Stomach (tissue), 4 donors: ENCODE measurements around the gene B3GNT3.

Source experiments
- EP300 ChIP-seq: sonication (generic); formaldehyde crosslinking; IDR thresholded peaks from one replicate; pipeline ENCODE4 v1.6.1; 2017; ENCODE audit warnings: antibody characterized with exemption
- POLR2A ChIP-seq, 4 donors: fragments of 450-650 bp; IDR thresholded peaks; one replicate each; pipeline ENCODE4 v1.6.1; 2016; ENCODE audit warnings: antibody characterized with exemption in 4 of 4, control low read depth in 2 of 4, mild to moderate bottlenecking in 1 of 4, moderate library complexity in 1 of 4
- POLR2AphosphoS5 ChIP-seq, 3 donors: sonication (generic); formaldehyde crosslinking; IDR thresholded peaks; one replicate each; pipeline ENCODE4 v1.6.1; 2016; ENCODE audit warnings: antibody characterized with exemption in 3 of 3
- TF ChIP-seq, protein P1 (sequence below), 7 experiments: fragments of 450-650 bp in 4 of 7; fragments of 200-600 bp in 3 of 7; sonication (generic) in 3 of 7; IDR thresholded peaks; one replicate each; pipeline ENCODE4 v1.5.1; 2016 to 2019; ENCODE audit warnings: antibody characterized with exemption in 7 of 7, control low read depth in 2 of 7, mild to moderate bottlenecking in 1 of 7

DNA sequence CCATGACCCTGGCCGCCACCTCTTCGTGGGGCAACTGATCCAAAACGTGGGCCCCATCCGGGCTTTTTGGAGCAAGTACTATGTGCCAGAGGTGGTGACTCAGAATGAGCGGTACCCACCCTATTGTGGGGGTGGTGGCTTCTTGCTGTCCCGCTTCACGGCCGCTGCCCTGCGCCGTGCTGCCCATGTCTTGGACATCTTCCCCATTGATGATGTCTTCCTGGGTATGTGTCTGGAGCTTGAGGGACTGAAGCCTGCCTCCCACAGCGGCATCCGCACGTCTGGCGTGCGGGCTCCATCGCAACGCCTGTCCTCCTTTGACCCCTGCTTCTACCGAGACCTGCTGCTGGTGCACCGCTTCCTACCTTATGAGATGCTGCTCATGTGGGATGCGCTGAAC, 16.7 kb downstream of the B3GNT3 start:
- TF ChIP-seq, protein P1, sequence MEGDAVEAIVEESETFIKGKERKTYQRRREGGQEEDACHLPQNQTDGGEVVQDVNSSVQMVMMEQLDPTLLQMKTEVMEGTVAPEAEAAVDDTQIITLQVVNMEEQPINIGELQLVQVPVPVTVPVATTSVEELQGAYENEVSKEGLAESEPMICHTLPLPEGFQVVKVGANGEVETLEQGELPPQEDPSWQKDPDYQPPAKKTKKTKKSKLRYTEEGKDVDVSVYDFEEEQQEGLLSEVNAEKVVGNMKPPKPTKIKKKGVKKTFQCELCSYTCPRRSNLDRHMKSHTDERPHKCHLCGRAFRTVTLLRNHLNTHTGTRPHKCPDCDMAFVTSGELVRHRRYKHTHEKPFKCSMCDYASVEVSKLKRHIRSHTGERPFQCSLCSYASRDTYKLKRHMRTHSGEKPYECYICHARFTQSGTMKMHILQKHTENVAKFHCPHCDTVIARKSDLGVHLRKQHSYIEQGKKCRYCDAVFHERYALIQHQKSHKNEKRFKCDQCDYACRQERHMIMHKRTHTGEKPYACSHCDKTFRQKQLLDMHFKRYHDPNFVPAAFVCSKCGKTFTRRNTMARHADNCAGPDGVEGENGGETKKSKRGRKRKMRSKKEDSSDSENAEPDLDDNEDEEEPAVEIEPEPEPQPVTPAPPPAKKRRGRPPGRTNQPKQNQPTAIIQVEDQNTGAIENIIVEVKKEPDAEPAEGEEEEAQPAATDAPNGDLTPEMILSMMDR (IDR thresholded peaks at IDR 0.05), result no peak
- no peak for TF ChIP-seq POLR2AphosphoS5 (IDR thresholded peaks at IDR 0.05)
- no peak for TF ChIP-seq POLR2A (IDR thresholded peaks at IDR 0.05)
- TF ChIP-seq EP300, result no peak
